MCF 10A (cell line): ENCODE measurements around the gene MARCHF5. TPM values are rescaled to one million over a fixed set of nuclear protein-coding genes. Genes with fewer than 3 reads are reported as not detected.

Experiments
- BruUV-seq: library from RNA; stranded (reverse); fragments of 400-500 nt; replicated peaks from 2 replicates; lab custom pipeline; 2021; lab: Mats Ljungman, UMichigan
- CTCF ChIA-PET: fragments of 300-600 bp; sonication (Branson Sonifier 250); formaldehyde crosslinking; extraction: SDS; loops from one replicate; lab custom pipeline; 2021; ENCODE audit warnings: antibody characterized with exemption, inconsistent platforms; lab: Yijun Ruan, JAX
- POLR2A ChIA-PET: fragments of 300-600, 350-650 bp; sonication (Branson Sonifier 250); formaldehyde crosslinking; extraction: SDS; loops from one replicate; lab custom pipeline; 2020; ENCODE audit warnings: antibody characterized with exemption, inconsistent platforms; lab: Yijun Ruan, JAX
- DNase-seq: peaks from one replicate; pipeline ENCODE4 v3.0.0-alpha.2; 2018; ENCODE audit not compliant: unreplicated experiment
- H3K27ac Mint-ChIP-seq: one replicate; pipeline ENCODE4 v1.8.0; 2022; ENCODE audit warnings: mild to moderate bottlenecking, low read depth, mixed read lengths; ENCODE audit not compliant: unreplicated experiment
- H3K27me3 Mint-ChIP-seq: one replicate; pipeline ENCODE4 v1.8.0; 2022; ENCODE audit warnings: mixed read lengths; ENCODE audit not compliant: insufficient read depth, unreplicated experiment
- H3K36me3 Mint-ChIP-seq: one replicate; pipeline ENCODE4 v1.8.0; 2022; ENCODE audit warnings: mild to moderate bottlenecking, moderate library complexity, mixed read lengths; ENCODE audit not compliant: insufficient read depth, unreplicated experiment
- H3K4me1 Mint-ChIP-seq: one replicate; pipeline ENCODE4 v1.8.0; 2022; ENCODE audit warnings: mixed read lengths; ENCODE audit not compliant: insufficient read depth, unreplicated experiment
- H3K4me3 Mint-ChIP-seq: one replicate; pipeline ENCODE4 v1.8.0; 2022; ENCODE audit warnings: mild to moderate bottlenecking, moderate library complexity, mixed read lengths; ENCODE audit not compliant: unreplicated experiment
- H3K9me3 Mint-ChIP-seq: one replicate; pipeline ENCODE4 v1.8.0; 2022; ENCODE audit warnings: mixed read lengths; ENCODE audit not compliant: unreplicated experiment
- intact Hi-C: fragments of 100-400 bp; cut with micrococcal nuclease; formaldehyde crosslinking; loops from 2 replicates; pipeline ENCODE4 v1.14.1; 2022
- total RNA-seq: library from RNA; stranded (reverse); gene quantifications from 2 replicates; pipeline ENCODE4 v1.2.3, GENCODE V29; 2022
- TF ChIP-seq, protein P1 (sequence below): fragments of 200-600 bp; IDR thresholded peaks from one replicate; pipeline ENCODE4 v1.8.0; 2022; ENCODE audit warnings: antibody characterized with exemption, mild to moderate bottlenecking; ENCODE audit not compliant: unreplicated experiment

Gene MARCHF5
- total RNA-seq, 1 experiment from 2014 or later: 52.1 TPM

DNA sequence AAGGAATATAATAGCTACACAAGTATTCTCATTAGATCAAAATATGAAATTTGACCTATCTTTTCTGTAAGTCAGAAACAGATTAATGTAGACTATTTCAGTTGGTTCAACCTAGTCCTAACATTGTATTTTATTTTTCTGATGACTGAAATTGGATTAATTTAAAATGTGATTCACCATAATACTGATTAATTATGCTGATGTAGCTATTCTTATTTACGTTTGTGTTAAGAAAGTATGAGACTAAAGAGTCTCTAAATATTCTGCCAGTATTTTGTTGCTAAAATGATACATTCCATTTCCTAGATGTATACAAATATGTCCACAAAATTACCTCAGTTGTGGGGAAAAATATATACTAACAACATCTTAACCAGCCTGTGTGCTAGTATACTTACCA, 18.3 kb downstream of the MARCHF5 start:
- intact Hi-C loops: no loop called here
- no peaks in the 10 kb centered on the region for H3K27me3 Mint-ChIP-seq
- no peak overlapping the region for H3K4me3 Mint-ChIP-seq
- CTCF ChIA-PET: interaction anchor here (0.6 to 1.0 kb wide), 3 partner anchors 17 to 18 kb away, joined by 3 to 4 read pairs (median 3); no protein-coding TSS in a partner anchor
- H3K36me3 Mint-ChIP-seq: peaks cover 31% of the 10 kb centered on the region
- DNase-seq: no peak
- TF ChIP-seq, protein P1, sequence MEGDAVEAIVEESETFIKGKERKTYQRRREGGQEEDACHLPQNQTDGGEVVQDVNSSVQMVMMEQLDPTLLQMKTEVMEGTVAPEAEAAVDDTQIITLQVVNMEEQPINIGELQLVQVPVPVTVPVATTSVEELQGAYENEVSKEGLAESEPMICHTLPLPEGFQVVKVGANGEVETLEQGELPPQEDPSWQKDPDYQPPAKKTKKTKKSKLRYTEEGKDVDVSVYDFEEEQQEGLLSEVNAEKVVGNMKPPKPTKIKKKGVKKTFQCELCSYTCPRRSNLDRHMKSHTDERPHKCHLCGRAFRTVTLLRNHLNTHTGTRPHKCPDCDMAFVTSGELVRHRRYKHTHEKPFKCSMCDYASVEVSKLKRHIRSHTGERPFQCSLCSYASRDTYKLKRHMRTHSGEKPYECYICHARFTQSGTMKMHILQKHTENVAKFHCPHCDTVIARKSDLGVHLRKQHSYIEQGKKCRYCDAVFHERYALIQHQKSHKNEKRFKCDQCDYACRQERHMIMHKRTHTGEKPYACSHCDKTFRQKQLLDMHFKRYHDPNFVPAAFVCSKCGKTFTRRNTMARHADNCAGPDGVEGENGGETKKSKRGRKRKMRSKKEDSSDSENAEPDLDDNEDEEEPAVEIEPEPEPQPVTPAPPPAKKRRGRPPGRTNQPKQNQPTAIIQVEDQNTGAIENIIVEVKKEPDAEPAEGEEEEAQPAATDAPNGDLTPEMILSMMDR: no peak
- no peaks in the 10 kb centered on the region for H3K9me3 Mint-ChIP-seq
- no peaks in the 10 kb centered on the region for H3K4me1 Mint-ChIP-seq
- BruUV-seq: no TSS peak
- POLR2A ChIA-PET: interaction anchor here (1.1 to 1.4 kb wide), 2 partner anchors 11 to 70 kb away, joined by 3 to 7 read pairs; no protein-coding TSS in a partner anchor
- no peak overlapping the region for H3K27ac Mint-ChIP-seq

DNA sequence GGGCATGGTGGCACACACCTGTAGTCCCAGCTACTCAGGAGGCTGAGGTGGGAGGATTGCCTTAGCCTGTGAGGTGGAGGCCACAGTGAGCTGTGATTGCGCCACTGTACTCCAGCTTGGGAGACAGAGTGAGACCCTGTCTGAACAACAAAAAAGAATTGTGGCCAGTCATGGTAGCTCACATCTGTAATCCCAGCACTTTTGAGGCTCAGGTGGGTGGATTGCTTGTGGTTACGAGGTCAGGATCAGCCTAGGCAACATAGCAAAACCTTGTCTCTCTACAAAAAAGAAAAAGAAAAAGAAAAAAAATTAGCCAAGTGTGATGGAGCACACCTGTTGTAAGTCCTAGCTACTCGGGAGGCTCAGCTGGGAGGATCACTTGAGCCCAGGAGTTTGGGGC, 22.8 kb downstream of the MARCHF5 start:
- intact Hi-C loops: no loop called here
- TF ChIP-seq, protein P1: no peak
- POLR2A ChIA-PET: interaction anchor here (1.5 to 1.7 kb wide), 2 partner anchors 8 to 19 kb away, joined by 3 read pairs; no protein-coding TSS in a partner anchor
- Mint-ChIP-seq H3K9me3 (no peaks in the 10 kb centered on the region), H3K36me3 (peaks cover 44% of the 10 kb centered on the region), H3K4me1 (no peaks in the 10 kb centered on the region), H3K4me3 (no peak overlapping the region), H3K27me3 (no peaks in the 10 kb centered on the region), H3K27ac (no peak overlapping the region)
- CTCF ChIA-PET: interaction anchor here (0.7 kb wide), 1 partner anchor 9 kb away, joined by 3 read pairs; no protein-coding TSS in a partner anchor
- no peak for DNase-seq
- no TSS peak for BruUV-seq

DNA sequence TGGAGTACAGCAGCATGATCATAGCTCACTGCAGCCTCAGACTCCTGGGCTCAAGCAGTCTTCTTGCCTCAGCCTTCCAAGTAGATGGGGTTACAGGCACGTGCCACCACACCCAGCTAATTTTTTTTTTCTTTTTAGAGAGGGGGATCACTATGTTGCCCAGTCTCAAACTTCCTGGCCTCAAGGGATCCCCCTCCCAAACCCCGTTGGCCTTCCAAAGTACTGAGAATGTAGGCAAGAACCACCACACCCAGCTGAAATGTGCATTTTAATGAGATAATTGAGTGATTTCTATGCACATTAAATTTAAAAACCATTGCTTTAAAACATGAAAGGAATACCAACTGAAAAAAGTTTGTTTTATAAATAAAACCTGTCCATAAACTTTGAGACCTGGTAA, 25.6 kb downstream of the MARCHF5 start:
- DNase-seq: no peak
- no peaks in the 10 kb centered on the region for H3K9me3 Mint-ChIP-seq
- POLR2A ChIA-PET: no interaction called here
- CTCF ChIA-PET: interaction anchor here (0.6 kb wide), 1 partner anchor 204 kb away, joined by 5 read pairs; no protein-coding TSS in a partner anchor
- H3K36me3 Mint-ChIP-seq: peaks cover 34% of the 10 kb centered on the region
- H3K4me1 Mint-ChIP-seq: no peaks in the 10 kb centered on the region
- TF ChIP-seq, protein P1: no peak
- H3K27me3 Mint-ChIP-seq: no peaks in the 10 kb centered on the region
- H3K4me3 Mint-ChIP-seq: no peak overlapping the region
- H3K27ac Mint-ChIP-seq: no peak overlapping the region
- BruUV-seq: no TSS peak
- intact Hi-C loops: no loop called here

DNA sequence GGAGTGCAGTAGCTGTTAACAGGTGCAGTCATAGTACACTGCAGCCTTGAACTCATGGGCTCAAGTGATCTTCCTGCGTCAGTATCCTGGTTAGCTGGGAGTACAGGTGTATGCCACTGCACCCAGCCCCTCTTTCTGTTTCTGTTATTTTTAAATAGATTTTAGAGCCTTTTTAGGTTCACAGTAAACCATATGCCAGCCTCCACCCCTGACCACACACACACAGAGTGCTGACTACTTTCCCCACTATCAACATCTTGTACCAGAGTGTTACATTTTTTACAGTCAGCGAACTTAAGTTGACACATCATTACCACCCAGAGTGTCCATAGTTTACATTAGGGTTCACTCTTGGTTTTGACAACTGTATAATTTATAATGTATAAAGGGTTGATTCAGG, 32.1 kb downstream of the MARCHF5 start:
- POLR2A ChIA-PET: no interaction called here
- intact Hi-C loops: no loop called here
- no TSS peak for BruUV-seq
- H3K36me3 Mint-ChIP-seq: peaks cover 19% of the 10 kb centered on the region
- TF ChIP-seq, protein P1: no peak
- peaks cover 13% of the 10 kb centered on the region for H3K4me1 Mint-ChIP-seq
- no peaks in the 10 kb centered on the region for H3K9me3 Mint-ChIP-seq
- CTCF ChIA-PET: interaction anchor here (0.6 to 0.9 kb wide), 2 partner anchors 59 to 1570 kb away, joined by 3 read pairs; no protein-coding TSS in a partner anchor
- H3K27me3 Mint-ChIP-seq: no peaks in the 10 kb centered on the region
- H3K4me3 Mint-ChIP-seq: no peak overlapping the region
- DNase-seq: no peak
- H3K27ac Mint-ChIP-seq: no peak overlapping the region
